CD4-positive, alpha-beta T cell treated with Interleukin-1 beta for 1 hour (primary cell): ENCODE results near the gene SDS.
A peak's percentile ranks its signal among the peaks of the same experiment; 100 is the strongest.

ENCODE experiments used
- DNase-seq, 2 donors: peaks; one replicate each; pipeline ENCODE4 v3.0.0-alpha.2; 2020 to 2022

Gene SDS

DNA sequence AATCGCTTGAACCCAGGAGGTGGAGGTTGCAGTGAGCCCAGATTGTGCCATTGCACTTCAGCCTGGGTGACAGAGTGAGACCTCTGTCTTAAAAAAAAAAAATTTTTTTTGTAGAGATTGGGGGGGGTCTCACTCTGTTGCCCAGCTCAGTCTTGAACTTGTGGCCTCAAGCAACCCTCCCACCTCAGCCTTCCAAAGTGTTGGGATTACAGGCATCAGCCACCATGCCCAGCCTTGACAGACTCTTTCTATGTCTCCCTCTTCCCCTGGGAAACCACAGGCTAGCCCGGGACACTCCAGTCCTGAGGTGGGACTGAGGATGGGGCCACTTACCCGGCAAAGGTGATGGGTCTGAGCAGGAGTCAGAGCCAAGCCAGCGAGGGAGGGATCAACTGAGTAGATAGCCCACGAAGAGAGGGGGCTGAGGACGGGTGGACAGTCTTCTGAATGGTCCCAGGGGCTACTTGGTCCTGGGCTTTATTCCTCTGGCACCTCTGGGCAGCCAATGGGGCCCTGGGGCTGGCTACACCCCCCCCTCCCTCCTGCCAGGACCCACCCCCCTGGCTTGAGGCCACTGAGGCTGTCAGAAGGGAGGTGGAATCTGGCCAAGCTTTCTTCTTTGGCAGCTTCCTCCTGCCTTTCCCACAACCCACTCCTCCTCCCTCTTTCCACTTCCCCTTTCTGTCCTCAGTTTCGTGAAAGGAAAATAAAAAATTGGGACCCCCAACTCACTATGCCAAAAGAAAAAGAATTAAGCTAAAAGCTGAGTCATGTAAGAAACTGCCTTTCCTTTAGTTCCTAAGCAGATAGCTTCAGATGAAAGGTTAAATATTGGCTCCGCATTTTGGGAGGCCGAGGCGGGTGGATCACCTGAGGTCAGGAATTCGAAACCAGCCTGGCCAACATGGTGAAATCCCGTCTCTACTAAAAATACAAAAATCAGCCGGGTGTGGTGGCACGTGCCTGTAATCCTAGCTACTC is at the start of gene SDS:
SDS (minus strand) TSS at position 453 of the 981 bp plus-strand sequence. CDS start 4,179 bp downstream, outside the sequence.
- DNase-seq, result no peak

- DNase-seq, result no peak
Observed at GRCh38 chr12:113453330-113453729, 49.6 kb upstream of the SDS start.

DNA sequence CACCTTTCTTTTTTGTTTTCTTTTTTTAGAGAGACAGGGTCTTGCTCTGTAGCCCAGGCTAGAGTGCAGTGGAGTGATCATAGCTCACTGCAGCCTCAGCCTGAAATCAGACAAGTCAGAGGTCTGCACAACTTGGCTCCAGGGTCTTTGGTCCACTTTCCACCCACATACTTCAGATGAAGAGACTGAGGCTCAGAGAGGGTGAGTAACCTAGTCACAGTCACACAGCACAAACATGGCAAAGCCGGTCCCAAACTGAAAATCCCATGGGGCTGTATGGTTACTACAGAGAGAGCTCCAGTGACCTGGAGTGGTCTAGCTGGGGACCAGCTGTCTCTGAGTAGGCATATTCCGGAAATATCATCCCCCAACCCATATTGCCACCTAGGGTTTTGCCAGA is 48.8 kb upstream of the SDS start:
- no peak for DNase-seq

GRCh38 chr12:113449839-113450238 is 46.2 kb upstream of the SDS start:
- DNase-seq, result no peak

DNA sequence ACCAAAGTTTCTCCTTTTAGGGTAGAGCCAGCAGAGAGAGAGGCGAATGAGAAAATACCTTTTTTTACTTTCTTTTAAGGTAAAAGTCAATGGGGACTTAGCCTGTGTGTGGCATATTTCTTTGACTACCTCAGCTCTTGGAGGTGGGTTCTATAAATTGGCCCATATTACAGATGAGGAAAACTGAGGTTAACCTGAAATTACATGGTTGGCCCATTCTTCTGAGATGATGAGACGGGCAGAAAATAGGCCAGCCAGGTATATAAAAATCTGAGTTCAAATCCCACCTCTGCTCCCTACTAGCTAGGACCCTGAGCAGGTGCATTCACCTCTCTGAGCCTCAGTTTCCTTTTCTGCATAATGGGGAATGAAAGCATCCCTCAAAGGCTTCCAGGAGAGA is 45.6 kb upstream of the SDS start:
- no peak for DNase-seq

DNA sequence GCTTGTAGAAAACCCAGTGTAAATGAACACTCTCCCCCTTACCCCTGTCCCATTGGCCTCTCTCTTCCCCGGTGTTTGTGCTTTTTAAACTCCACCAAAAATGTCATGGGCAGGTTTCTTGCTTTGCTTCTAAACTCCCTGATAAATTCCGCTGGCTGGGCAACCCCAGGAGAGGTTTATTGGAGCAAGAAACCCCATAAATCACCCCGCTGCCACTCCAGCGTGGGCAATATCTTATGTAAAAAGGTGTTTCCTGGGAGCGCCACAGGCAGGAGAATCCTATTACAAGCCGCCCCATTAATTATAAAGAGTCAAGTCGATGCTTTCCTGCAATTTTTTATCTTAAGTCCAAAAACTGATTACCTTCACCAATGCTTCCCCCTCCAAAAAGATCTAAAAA is 45.2 kb upstream of the SDS start:
- no peak for DNase-seq

- peak in 1 of 2 donors; percentile 15 for DNase-seq
Observed at GRCh38 chr12:113445544-113446171, 42.0 kb upstream of the SDS start.

DNA sequence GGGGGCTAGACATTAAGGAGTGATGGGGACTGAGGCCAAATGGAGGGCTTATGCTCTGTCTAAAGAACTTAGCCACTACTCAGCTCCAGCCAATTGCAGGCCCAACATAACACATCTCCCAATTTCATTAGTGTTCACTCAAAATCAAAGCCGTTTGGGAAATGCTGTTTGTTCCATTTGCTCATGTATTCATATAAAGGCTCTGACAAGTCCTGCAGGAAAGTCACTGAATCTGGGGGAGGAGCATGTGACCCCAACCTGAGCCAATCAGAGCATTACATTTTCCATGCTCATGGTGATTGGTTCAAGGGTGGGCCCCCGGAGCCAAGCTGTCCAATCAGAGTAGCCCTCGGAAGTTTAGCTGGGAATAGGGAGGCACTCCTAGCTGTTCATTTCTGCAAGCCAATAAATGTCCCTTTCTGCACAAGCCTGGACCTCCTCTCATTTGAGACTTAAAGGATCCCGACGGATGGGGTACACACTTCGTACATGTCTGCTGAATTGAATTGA is 39.4 kb upstream of the SDS start:
- no peak for DNase-seq

DNA sequence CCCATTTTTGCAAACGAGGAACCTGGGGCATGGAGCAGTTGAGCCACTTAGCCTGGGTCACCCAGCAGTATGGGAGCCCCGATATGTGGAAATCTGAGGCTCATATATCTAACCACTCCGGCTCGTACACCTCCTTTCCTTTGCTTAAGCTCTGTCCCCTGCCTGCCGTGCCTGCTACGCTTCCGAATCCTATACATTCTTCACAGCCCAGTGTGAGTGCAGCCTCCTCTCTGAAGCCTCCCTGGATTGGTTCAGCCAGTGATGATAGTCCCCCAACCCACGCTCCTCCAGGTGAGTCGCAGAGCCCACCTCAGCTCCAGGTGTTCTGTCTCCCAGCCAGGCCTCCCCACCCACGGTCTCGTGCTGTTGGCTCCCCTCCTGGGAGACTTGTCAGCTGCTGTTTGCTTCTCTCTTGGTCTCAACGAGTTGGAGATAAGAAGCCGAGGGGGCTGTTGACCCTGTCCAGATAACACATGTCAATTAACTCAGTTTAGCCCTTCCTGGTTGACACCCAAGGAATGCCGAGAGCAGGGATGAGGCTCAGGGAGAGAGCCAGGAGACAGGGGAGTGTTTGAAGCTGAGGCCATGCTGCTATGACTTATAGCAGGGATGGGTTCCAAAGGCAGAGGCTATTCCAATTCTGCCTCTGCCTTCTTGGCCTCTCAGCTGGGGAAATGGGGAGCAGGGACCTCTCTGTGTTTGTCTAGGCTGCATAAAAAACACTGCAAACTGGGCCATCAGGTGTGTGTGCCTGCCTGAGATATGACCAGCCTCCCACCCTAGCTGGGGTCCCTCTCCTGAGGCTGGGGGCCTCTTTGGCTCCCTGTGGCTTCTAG is 37.5 kb upstream of the SDS start:
- no peak for DNase-seq

DNA sequence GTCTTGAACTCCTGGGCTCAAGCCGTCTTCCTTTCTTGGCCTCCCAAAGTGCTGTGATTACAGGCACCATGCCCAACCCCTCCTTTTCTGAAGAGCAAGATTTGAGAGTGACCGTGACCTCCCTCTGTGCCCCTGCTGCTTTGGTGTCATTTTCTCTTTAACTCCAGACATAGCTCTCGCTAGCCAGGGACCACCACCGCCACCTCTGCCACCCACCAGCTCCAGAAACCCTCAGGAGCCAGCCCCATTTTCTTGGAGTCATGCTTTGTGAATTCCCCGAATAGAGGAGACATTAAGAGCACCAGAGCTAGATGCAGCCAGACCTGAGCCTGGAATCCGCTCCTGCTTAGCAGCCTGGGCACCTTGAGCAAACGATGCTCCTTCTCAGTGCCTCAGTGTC is 36.6 kb upstream of the SDS start:
- DNase-seq, result no peak

DNA sequence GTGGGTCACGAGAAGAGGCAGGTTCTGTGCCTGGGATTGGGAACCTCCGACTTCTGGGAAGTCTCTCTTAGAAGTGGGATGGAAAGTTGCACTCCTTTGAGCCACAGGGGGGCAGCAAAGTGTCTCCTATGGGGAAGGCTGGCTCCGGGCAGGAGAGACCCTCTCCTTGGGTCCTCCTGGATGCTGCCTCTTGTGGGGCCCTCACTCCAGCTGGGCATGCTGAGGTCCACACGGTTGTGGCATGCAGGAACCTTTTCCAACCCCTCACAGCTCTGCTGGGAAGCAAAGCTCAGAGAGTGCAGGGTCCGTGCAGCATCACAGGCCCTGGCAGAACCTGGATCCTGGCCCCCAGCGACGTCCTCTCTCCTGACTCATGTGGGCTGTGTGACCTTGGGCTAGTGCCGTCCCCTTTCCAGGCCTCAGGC is 35.9 kb upstream of the SDS start:
- DNase-seq, result no peak

DNA sequence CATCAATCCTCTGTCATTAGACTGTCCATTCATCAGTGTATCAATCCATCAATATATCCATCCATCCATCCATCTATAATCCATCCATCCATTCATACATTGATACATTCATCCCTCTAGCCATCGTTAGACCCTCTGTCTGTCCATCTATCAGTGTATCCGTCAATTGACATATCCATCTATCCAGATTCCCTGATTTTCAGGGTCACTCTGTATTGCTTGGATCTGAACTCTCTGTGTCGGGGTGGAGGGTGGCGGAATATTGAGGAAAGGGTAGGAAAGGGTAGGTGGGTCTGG is 35.6 kb upstream of the SDS start:
- no peak for DNase-seq

DNA sequence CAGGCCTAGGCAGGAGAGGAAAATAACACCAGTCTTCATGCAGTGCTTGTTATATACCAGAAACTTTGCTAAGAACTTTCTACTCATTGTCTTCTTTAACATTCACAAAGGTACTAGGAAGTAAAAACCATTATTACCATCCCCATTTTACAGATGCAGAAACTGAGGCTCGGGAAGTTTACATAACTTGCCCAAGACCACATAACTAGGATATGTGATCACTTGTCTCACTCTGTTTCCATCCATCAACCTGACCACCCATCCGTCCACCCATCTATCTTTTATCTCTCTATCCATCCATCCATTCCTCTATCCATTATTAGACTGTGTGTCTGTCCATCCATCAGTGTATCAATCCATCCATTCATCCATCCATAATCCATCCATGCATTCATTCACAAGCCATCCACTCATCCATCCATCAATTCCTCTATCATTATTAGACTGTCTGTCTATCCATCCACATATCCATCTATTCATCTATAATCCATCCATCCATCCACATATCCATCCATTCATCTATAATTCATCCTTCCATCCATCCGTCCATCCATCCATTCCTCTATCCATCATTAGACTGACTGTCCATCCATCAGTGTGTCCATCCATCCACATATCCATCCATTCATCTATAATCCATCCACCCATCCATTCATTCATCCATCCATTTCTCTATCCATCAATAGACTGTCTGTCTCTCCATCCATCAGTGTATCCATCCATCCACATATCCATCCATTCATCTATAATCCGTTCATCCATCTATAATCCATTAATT is 35.0 kb upstream of the SDS start:
- DNase-seq, result no peak

DNA sequence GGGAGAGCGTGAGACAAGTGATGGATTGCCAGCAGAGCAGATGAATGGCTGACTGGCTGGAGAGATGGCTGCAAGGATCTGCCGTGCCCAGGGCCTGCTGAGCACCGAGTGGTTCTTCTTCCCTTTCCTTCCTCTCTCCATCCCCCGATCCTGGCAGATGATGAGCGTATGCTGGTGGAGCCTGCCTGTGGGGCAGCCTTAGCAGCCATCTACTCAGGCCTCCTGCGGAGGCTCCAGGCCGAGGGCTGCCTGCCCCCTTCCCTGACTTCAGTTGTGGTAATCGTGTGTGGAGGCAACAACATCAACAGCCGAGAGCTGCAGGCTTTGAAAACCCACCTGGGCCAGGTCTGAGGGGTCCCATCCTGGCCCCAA is 34.0 kb upstream of the SDS start:
- DNase-seq, result no peak

DNA sequence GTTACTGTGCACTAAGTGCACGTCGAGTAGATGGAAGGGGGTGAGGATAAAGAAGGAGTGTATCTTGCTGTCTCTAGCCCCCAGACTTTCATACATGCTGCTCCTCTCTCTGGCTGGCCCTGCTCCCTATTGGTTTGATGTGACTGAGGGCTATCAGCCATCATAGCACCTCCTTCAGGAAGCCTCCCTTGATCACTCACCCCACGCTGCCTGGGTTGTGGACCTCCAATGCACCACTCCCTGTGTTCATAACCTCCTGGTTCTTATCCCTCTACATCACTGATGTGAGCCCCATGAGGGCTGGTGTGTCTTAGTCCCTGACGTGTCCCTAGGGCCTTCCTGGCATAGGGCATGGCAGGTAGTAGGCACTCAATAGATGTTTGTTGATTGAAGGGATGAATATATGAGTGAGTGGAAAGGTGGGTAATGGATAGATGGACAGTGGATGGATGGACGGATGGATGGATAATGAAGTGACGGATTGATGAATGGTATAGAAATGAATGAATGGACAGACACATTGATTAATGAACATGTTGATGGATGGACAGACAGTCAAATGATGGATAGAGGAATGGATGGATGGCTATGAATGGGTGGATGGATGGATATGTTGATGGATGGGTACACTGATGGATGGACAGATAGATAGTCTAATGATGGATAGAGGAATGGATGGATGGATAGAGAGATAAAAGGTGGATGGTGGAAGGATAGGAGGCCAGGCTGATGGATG is 33.5 kb upstream of the SDS start:
- DNase-seq, result no peak

GRCh38 chr12:113436586-113436985 is 32.9 kb upstream of the SDS start:
- DNase-seq, result no peak

DNA sequence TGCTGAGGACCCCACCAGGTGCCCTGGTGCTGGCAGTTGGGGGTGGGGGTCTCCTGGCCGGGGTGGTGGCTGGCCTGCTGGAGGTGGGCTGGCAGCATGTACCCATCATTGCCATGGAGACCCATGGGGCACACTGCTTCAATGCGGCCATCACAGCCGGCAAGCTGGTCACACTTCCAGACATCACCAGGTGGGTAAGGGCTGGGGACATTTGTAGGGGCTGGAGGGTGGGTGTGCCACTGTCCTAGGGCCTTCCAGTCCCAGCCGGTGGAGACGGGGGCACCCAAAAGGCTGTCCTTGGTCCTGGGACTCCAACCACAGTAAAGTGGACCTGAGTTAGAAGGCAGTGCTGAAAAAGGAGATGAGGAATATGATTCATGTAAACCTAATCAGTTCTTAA is 31.7 kb upstream of the SDS start:
- no peak for DNase-seq

DNA sequence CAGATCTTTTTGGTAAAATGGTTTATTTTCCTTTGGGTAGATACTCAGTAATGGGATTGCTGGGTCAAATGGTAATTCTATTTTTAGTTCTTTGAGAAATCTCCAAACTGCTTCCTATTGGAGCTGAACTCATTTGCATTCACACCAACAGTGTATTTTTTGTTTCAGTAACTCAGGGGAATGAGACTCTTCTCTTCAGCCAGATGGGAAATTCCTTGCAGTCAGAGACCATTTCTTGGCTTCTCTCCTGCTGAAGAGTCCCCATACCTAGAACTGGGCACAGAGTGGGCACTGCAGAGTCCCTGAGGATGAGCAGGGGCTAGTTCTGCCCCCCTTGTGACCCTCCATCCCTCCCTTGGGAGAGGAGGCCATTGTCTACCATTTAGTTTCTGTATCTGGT is 29.3 kb upstream of the SDS start:
- no peak for DNase-seq

- DNase-seq, result no peak
Observed at GRCh38 chr12:113428482-113428881, 24.8 kb upstream of the SDS start.

- no peak for DNase-seq
Observed at GRCh38 chr12:113427882-113428281, 24.2 kb upstream of the SDS start.

GRCh38 chr12:113425960-113426453 is 22.3 kb upstream of the SDS start:
- DNase-seq, result no peak
